NCI-H2081 (cell line): Measurements from ENCODE around the gene ZNF17.
"Not testable (repeated sequence)": the region's sequence is repeated elsewhere in the genome, so short reads cannot be mapped to it uniquely, and the experiment has no call there.

ENCODE experiments used
- DNase-seq, 2 experiments: peaks; one replicate each; lab custom pipeline; 2025; lab: John Stamatoyannopoulos, UW

Gene ZNF17

GRCh38 chr19:57410877-57411671 lies at the start of gene ZNF17:
Gene ZNF17 (plus strand): TSS chr19:57411161. CDS start chr19:57413616, 2,455 bp downstream.
- DNase-seq = peak; percentile 90 to 94

- DNase-seq = no peak
These were observed 48.5 kb upstream of the ZNF17 start for GRCh38 chr19:57362419-57362818.

GRCh38 chr19:57362997-57363687 lies 47.8 kb upstream of the ZNF17 start, which contains the start of the genes TRAPPC2B and ZNF547:
Gene TRAPPC2B (plus strand): TSS chr19:57363551. CDS start chr19:57364834, 1,283 bp downstream.
Gene ZNF547 (plus strand): TSS chr19:57363551. CDS start chr19:57368556, 5,005 bp downstream.
- peak; percentile 98 to 99 for DNase-seq

DNA sequence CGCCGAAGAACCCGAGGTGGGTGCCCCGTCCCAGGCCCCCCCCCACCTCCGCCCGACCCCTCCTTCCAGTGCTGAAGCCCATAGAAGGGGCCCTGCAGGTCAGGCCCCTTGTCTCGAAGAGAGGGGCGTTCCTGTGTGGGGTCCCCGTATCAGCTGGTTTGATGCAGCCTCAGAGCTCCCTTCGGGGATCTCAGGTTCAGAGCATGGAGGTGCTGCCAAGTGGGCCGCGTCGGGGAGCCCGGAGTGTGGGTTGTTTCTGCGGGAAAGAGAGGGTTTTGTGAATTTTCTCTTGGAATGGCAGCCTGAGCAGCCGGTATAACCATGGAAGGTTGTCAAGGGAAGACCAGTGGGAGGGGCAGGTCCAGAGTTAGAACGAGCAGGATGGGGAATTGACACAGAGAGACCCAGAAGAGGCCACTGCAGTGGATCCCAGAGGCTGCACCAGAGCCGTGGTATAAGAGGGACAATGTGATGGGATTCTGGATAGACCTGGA lies 47.2 kb upstream of the ZNF17 start:
- no peak for DNase-seq

- DNase-seq = no peak
These were observed 44.2 kb upstream of the ZNF17 start for GRCh38 chr19:57366776-57367175.

GRCh38 chr19:57374179-57374578 lies 36.8 kb upstream of the ZNF17 start:
- DNase-seq = no peak

- not testable (repeated sequence) for DNase-seq
These were observed 36.3 kb upstream of the ZNF17 start for GRCh38 chr19:57374647-57375046.

DNA sequence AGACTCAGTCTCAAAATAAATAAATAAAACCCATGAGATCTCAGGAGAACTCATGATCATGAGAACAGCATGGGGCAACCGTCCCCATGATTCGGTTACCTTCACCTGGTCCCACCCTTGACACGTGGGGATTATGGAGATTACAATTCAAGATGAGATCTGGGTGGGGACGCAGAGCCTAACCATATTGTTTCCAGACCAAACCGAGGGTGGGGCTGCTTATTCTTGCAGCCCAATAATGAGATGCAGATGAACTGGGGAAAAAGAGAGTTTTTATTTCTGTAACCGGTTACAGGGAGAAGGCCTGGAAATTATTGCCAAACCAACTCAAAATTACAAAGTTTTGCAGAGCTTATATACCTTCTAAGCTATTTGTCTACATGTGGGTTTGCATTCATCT lies 34.8 kb upstream of the ZNF17 start:
- no peak for DNase-seq

GRCh38 chr19:57377498-57378146 lies 33.3 kb upstream of the ZNF17 start:
- no peak for DNase-seq

- DNase-seq = no peak
These were observed 30.0 kb upstream of the ZNF17 start for GRCh38 chr19:57380923-57381322.

GRCh38 chr19:57382806-57383488 lies 28.0 kb upstream of the ZNF17 start:
- no peak for DNase-seq

GRCh38 chr19:57389194-57389729 lies 21.7 kb upstream of the ZNF17 start:
- no peak for DNase-seq

DNA sequence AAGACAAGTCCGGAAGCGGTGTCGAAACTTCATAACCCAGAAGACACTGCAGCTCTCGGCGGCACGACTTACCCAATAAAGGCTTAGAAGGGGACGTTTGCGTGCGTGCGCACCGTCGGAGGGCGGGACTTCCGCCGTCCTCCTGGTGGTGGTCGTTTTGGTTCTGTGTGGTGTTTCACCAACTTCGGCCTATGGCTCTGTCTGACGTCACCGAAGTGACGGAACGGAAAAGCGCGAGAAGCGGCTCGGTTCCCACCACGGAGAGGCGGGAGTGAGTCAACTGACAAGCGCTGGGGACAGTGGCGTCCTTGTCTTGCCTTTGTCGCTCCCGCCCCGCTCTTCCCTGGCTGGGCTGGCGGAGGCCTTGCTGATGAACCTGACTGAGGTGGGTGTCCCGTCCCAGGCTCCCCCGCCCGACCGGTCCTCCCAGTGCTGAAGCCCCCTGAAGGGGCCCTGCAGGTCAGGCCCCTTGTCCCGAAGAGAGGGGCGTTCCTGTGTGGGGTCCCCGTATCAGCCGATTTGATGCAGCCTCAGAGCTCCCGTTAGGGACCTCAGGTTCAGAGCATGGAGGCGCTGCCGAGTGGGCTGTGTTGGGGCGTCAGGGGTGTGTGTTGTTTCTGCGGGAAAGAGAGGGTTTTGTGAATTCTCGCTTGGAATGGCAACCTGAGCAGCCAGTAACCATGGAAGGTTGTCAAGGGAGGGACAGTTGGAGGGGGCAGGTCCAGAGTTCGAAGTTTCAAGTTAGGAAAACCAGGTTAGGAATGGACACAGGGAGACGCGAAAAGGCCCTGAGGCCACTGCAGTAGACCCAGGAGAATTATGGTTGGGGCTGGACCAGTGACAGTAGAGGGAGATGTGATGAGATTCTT lies 21.0 kb upstream of the ZNF17 start, which contains the start of gene ZNF548:
Gene ZNF548, plus strand, starts transcription at position 125 of the 869 bp plus-strand sequence. Its CDS starts 246 bp downstream, at position 371.
- peak; percentile 95 to 98 for DNase-seq

DNA sequence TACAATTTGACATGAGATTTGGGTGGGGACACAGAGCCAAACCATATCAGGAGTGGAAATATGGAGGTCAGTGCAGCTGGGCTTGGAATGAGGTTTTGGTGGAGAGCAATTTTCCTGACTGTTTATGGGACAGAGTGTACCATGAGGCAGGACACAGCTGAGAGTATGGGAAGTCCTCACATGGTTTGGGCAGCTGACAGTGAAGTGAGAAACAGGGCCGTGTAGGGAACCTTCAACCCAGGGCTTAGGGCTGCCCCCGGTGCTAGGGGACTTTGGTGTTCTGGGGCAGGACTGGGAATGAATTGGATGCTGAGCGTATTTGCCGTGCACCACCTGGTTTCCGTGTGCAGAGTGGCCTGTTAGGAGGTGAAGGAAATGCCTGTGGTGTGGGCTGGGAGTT lies 15.3 kb upstream of the ZNF17 start:
- DNase-seq = no peak

DNA sequence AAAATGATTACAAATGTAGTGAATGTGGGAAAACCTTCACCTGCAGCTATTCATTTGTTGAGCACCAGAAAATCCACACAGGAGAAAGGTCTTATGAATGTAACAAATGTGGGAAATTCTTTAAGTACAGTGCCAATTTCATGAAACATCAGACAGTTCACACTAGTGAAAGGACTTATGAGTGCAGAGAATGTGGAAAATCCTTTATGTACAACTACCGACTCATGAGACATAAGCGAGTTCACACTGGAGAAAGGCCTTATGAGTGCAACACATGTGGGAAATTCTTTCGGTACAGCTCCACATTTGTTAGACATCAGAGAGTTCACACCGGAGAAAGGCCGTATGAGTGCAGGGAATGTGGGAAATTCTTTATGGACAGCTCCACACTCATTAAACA lies 12.1 kb upstream of the ZNF17 start:
- no peak for DNase-seq

- no peak for DNase-seq
These were observed 7.0 kb upstream of the ZNF17 start for GRCh38 chr19:57403737-57404563.

DNA sequence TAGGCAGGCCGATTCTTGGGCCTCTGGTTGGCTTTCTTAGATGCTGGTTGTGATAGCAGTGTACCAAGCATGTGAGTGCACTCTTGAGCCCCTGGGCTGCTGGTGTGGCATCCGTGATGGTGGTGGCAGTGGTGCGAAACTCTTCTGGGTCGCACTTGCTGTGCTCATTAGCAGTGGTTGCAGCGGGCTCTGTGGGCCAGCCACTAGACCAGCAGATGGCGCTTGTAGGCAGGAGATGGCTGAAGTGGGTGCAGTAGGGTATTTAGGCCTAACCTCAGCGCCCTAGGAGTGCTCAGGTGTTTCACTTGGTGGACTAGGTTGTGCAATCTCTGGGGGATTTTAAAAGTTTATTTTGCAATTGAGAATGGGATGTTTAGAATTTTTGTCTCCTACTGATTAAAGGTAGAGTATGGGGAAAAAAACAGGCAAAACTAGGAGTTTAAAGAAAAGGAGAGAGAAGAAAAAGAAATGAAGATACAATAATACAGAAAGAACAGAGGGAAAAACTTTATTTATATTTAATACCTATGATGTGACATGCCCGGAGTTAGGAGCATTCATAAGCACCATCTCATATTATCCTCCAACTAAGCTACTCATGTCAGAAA lies 4.3 kb upstream of the ZNF17 start:
- DNase-seq = peak; percentile 52 to 63

DNA sequence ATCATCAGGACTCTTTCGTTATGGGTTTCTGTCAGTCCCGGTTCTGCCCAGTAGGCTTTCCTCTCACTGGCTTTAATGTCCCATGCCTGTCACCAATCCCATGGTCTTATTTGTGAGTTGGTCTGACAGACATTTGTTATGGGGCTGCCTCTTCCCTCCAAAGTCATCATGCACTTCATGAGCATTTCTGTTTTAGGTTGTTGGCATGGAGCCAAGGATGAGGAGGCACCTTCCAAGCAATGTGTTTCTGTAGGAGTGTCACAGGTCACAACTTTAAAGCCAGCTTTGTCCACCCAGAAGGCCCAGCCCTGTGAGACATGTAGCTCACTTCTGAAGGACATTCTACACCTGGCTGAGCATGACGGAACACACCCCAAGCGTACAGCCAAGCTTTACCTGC lies 8.5 kb downstream of the ZNF17 start:
- no peak for DNase-seq

- DNase-seq = no peak
These were observed 10.1 kb downstream of the ZNF17 start for GRCh38 chr19:57421037-57421436.
